ENCODE measurements around the gene ZYG11B. TPM values are rescaled to one million over a fixed set of nuclear protein-coding genes. Genes with fewer than 3 reads are reported as not detected.
"Not testable (repeated sequence)": the region's sequence is repeated elsewhere in the genome, so short reads cannot be mapped to it uniquely, and the experiment has no call there.

The ZYG11B gene
- total RNA-seq, 1 experiment from 2014 or later, result 25.6 TPM

DNA sequence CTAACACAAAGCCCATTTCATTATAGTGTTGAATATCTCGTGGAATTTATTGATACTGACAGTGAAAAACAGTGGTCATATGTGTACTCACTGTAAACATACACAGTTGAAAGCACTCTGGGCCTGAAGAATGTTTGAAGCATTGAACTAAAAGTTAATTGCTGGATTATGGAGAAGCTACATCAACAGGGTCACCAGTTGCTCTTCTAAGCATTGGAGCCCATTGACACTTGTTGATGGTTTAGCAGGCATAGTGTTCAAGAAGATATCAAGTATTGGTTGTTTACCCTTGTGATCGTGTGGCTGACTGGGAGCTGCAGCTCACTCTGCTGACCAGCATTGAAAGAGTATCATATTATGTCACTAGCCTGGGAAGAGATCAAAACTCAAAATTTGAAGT, 126.6 kb downstream of the ZYG11B start:
- H3K79me2 ChIP-seq (ENCODE audit: low read length), result no peaks in the 10 kb centered on the region

GRCh38 chr1:52855584-52855983, 129.3 kb downstream of the ZYG11B start:
- H3K4me3 ChIP-seq (ENCODE audit: low read length), result no peak overlapping the region
- no peaks in the 10 kb centered on the region for H3K79me2 ChIP-seq (ENCODE audit: low read length)

More for the DNA sequence above, 126.6 kb downstream of the ZYG11B start:
- no peak overlapping the region for H3K4me2 ChIP-seq (ENCODE audit: low read depth, low read length, poor library complexity, severe bottlenecking)
- no peaks in the 10 kb centered on the region for H3K9me3 ChIP-seq (ENCODE audit: low read length)
- no peak overlapping the region for H3K27ac ChIP-seq (ENCODE audit: low read length)
- no peak overlapping the region for H3K4me3 ChIP-seq (ENCODE audit: low read length)
- H3K9me2 ChIP-seq (replicated peaks; ENCODE audit: insufficient read depth, low read length), result no peaks in the 10 kb centered on the region
- no peaks in the 10 kb centered on the region for H3K27me3 ChIP-seq (ENCODE audit: low read length)
- H2AFZ ChIP-seq (ENCODE audit: low read length), result no peak overlapping the region
- no peaks in the 10 kb centered on the region for H4K20me1 ChIP-seq (ENCODE audit: insufficient read depth, low read depth, low read length)
- DNase-seq, result no peak
- no peaks in the 10 kb centered on the region for H3K4me1 ChIP-seq (ENCODE audit: low read length)
- no peak overlapping the region for H3K9ac ChIP-seq (ENCODE audit: low read length)
- no peaks in the 10 kb centered on the region for H3K36me3 ChIP-seq (ENCODE audit: insufficient read depth, low read length)

GRCh38 chr1:52856026-52856425, 129.8 kb downstream of the ZYG11B start:
- no peaks in the 10 kb centered on the region for H3K36me3 ChIP-seq (ENCODE audit: insufficient read depth, low read length)
- no peak overlapping the region for H3K4me3 ChIP-seq (ENCODE audit: low read length)
- no peak overlapping the region for H3K4me2 ChIP-seq (ENCODE audit: low read depth, low read length, poor library complexity, severe bottlenecking)
- no peak overlapping the region for H2AFZ ChIP-seq (ENCODE audit: low read length)
- H3K79me2 ChIP-seq (ENCODE audit: low read length), result no peaks in the 10 kb centered on the region
- H4K20me1 ChIP-seq (ENCODE audit: insufficient read depth, low read depth, low read length), result no peaks in the 10 kb centered on the region
- H3K9me2 ChIP-seq (replicated peaks; ENCODE audit: insufficient read depth, low read length), result no peaks in the 10 kb centered on the region
- DNase-seq, result no peak
- H3K27ac ChIP-seq (ENCODE audit: low read length), result no peak overlapping the region
- H3K4me1 ChIP-seq (ENCODE audit: low read length), result no peaks in the 10 kb centered on the region
- no peaks in the 10 kb centered on the region for H3K9me3 ChIP-seq (ENCODE audit: low read length)
- no peaks in the 10 kb centered on the region for H3K27me3 ChIP-seq (ENCODE audit: low read length)
- no peak overlapping the region for H3K9ac ChIP-seq (ENCODE audit: low read length)

More at GRCh38 chr1:52855584-52855983, 129.3 kb downstream of the ZYG11B start:
- H3K9me2 ChIP-seq (replicated peaks; ENCODE audit: insufficient read depth, low read length), result no peaks in the 10 kb centered on the region
- H3K4me1 ChIP-seq (ENCODE audit: low read length), result no peaks in the 10 kb centered on the region
- no peak overlapping the region for H3K4me2 ChIP-seq (ENCODE audit: low read depth, low read length, poor library complexity, severe bottlenecking)
- no peaks in the 10 kb centered on the region for H4K20me1 ChIP-seq (ENCODE audit: insufficient read depth, low read depth, low read length)
- no peak overlapping the region for H3K9ac ChIP-seq (ENCODE audit: low read length)
- H3K9me3 ChIP-seq (ENCODE audit: low read length), result no peaks in the 10 kb centered on the region
- H3K27ac ChIP-seq (ENCODE audit: low read length), result no peak overlapping the region
- DNase-seq, result no peak
- no peaks in the 10 kb centered on the region for H3K36me3 ChIP-seq (ENCODE audit: insufficient read depth, low read length)
- H3K27me3 ChIP-seq (ENCODE audit: low read length), result no peaks in the 10 kb centered on the region
- no peak overlapping the region for H2AFZ ChIP-seq (ENCODE audit: low read length)

GRCh38 chr1:52857443-52857842, 131.2 kb downstream of the ZYG11B start:
- no peak overlapping the region for H3K4me3 ChIP-seq (ENCODE audit: low read length)
- no peak overlapping the region for H3K4me2 ChIP-seq (ENCODE audit: low read depth, low read length, poor library complexity, severe bottlenecking)
- no peaks in the 10 kb centered on the region for H4K20me1 ChIP-seq (ENCODE audit: insufficient read depth, low read depth, low read length)
- no peak for DNase-seq
- H3K27ac ChIP-seq (ENCODE audit: low read length), result no peak overlapping the region
- no peaks in the 10 kb centered on the region for H3K4me1 ChIP-seq (ENCODE audit: low read length)
- H2AFZ ChIP-seq (ENCODE audit: low read length), result no peak overlapping the region
- H3K79me2 ChIP-seq (ENCODE audit: low read length), result no peaks in the 10 kb centered on the region
- H3K9me2 ChIP-seq (replicated peaks; ENCODE audit: insufficient read depth, low read length), result no peaks in the 10 kb centered on the region
- H3K9ac ChIP-seq (ENCODE audit: low read length), result no peak overlapping the region
- H3K36me3 ChIP-seq (ENCODE audit: insufficient read depth, low read length), result no peaks in the 10 kb centered on the region
- H3K9me3 ChIP-seq (ENCODE audit: low read length), result no peaks in the 10 kb centered on the region
- H3K27me3 ChIP-seq (ENCODE audit: low read length), result no peaks in the 10 kb centered on the region

DNA sequence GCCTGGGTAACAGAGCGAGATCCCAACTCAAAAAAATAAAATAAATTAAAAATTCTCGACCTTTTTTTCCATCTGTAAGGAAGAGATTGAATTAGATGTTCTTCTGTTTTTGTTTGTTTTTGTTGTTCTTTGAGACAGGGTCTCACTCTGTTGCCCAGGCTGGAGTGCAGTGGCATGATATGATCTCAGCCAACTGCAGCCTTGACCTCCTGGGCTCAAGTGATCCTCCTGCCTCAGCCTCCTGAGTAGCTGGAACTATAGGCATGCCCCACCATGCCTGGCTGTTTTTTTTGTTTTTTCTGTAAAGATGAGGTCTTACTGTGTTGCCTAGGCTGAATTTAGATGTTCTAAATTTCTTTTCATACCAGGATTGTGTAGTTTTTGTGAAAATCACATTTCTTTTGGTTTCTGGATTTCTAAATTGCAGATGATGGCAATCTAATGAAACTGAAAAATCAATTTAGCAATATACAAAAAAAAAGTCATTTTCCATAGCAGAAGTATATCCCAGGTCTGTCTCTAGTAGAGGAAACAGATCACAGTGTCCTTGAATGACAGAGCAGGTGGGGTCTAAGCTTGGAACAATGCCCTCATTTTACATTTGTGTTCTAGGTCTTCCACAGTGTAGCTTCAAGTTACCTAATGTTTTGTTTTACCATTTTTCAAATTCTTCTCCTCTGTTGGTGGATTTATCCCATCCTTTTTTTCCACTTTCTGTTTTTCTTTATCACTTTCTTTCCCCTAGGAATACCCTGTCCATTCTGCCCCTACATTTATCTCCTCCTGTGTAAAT, 136.6 kb downstream of the ZYG11B start:
- H3K4me1 ChIP-seq (ENCODE audit: low read length), result no peaks in the 10 kb centered on the region
- no peaks in the 10 kb centered on the region for H4K20me1 ChIP-seq (ENCODE audit: insufficient read depth, low read depth, low read length)
- H3K4me3 ChIP-seq (ENCODE audit: low read length), result no peak overlapping the region
- H3K4me2 ChIP-seq (ENCODE audit: low read depth, low read length, poor library complexity, severe bottlenecking), result no peak overlapping the region
- H3K79me2 ChIP-seq (ENCODE audit: low read length), result no peaks in the 10 kb centered on the region
- H2AFZ ChIP-seq (ENCODE audit: low read length), result no peak overlapping the region
- no peaks in the 10 kb centered on the region for H3K27me3 ChIP-seq (ENCODE audit: low read length)
- no peaks in the 10 kb centered on the region for H3K9me2 ChIP-seq (replicated peaks; ENCODE audit: insufficient read depth, low read length)
- H3K36me3 ChIP-seq (ENCODE audit: insufficient read depth, low read length), result no peaks in the 10 kb centered on the region
- no peak overlapping the region for H3K9ac ChIP-seq (ENCODE audit: low read length)
- H3K27ac ChIP-seq (ENCODE audit: low read length), result no peak overlapping the region
- H3K9me3 ChIP-seq (ENCODE audit: low read length), result no peaks in the 10 kb centered on the region
- DNase-seq, result no peak

DNA sequence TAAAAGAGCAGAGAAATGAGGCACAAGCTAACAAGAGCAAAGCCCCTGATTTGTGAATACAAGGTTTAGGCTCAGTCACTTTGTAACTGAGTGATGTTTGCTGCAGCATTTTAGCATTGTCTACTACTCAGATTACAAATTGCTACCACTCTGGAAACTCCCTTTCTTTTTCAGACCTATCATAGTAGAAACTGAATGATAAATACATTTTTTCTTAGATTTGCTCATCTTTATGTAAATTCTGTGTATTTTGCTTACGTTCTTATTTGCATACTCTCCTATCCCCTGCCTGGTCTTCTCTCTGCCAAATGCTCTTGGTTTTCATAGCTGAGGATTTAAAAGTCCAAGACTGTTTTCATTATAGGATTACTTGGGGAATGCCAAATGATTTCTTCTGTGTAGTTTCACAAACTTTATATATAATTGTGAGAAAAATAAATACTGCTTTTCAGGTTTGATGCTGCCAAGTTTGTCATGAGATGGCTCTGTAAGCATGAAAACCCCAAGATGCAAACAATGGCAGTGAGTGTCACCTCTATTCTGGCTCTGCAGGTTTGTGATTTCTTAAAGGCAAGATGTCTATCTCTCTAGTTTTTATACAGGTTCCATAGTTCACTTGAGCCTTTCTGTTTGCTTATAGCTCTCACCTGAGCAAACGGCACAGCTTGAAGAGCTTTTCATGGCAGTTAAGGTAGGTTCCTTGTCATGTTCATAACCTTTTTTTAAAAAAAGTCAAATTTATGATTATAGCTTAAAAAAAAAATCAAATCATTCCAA, 141.0 kb downstream of the ZYG11B start:
- H3K4me2 ChIP-seq (ENCODE audit: low read depth, low read length, poor library complexity, severe bottlenecking), result no peak overlapping the region
- H3K9me2 ChIP-seq (replicated peaks; ENCODE audit: insufficient read depth, low read length), result no peaks in the 10 kb centered on the region
- H3K4me3 ChIP-seq (ENCODE audit: low read length), result no peak overlapping the region
- no peaks in the 10 kb centered on the region for H3K36me3 ChIP-seq (ENCODE audit: insufficient read depth, low read length)
- no peaks in the 10 kb centered on the region for H3K9me3 ChIP-seq (ENCODE audit: low read length)
- H3K27me3 ChIP-seq (ENCODE audit: low read length), result no peaks in the 10 kb centered on the region
- DNase-seq, result no peak
- H3K27ac ChIP-seq (ENCODE audit: low read length), result no peak overlapping the region
- H3K4me1 ChIP-seq (ENCODE audit: low read length), result no peaks in the 10 kb centered on the region
- no peaks in the 10 kb centered on the region for H3K79me2 ChIP-seq (ENCODE audit: low read length)
- H2AFZ ChIP-seq (ENCODE audit: low read length), result no peak overlapping the region
- no peak overlapping the region for H3K9ac ChIP-seq (ENCODE audit: low read length)
- no peaks in the 10 kb centered on the region for H4K20me1 ChIP-seq (ENCODE audit: insufficient read depth, low read depth, low read length)

DNA sequence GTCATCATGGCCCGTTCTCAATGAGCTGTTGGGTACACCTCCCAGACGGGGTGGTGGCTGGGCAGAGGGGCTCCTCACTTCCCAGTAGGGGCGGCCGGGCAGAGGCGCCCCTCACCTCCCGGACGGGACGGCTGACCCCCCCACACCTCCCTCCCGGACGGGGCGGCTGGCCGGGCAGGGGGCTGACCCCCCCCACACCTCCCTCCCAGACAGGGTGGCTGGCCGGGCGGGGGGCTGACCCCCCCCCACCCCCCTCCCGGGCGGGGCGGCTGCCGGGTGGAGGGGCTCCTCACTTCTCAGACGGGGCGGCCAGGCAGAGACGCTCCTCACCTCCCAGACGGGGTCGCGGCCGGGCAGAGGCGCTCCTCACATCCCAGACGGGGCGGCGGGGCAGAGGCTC, 143.5 kb downstream of the ZYG11B start:
- H3K27ac ChIP-seq (ENCODE audit: low read length); H3K36me3 ChIP-seq (ENCODE audit: insufficient read depth, low read length); H3K4me1 ChIP-seq (ENCODE audit: low read length); H2AFZ ChIP-seq (ENCODE audit: low read length); H3K79me2 ChIP-seq (ENCODE audit: low read length); H3K9ac ChIP-seq (ENCODE audit: low read length); H3K9me3 ChIP-seq (ENCODE audit: low read length); DNase-seq; H3K27me3 ChIP-seq (ENCODE audit: low read length); H3K4me2 ChIP-seq (ENCODE audit: low read depth, low read length, poor library complexity, severe bottlenecking); H3K4me3 ChIP-seq (ENCODE audit: low read length); H4K20me1 ChIP-seq (ENCODE audit: insufficient read depth, low read depth, low read length); H3K9me2 ChIP-seq (replicated peaks; ENCODE audit: insufficient read depth, low read length): not testable (repeated sequence)

DNA sequence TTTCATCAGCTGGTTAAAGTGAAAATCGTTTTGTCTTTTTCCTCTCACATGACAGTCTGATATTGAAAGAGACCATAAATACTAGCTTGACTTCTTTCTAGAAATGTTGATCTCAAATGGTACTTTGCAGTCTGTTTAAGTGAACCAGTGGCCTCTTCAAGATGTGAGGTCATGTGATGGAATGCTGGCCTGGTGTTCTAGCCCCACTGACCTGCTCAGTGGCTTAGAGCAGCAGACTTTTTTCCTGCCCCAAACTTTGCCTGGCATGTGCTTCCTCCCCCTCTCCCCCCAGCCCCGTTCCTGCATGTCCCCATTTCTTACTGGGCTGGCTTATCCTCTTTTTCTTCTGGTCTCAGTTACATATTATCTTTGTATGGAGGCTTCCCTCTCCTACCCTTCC, 150.6 kb downstream of the ZYG11B start:
- Histone ChIP-seq H3K4me3 (ENCODE audit: low read length) (no peak overlapping the region), H3K4me1 (ENCODE audit: low read length) (no peaks in the 10 kb centered on the region), H4K20me1 (ENCODE audit: insufficient read depth, low read depth, low read length) (no peaks in the 10 kb centered on the region), H3K9me3 (ENCODE audit: low read length) (no peaks in the 10 kb centered on the region), H3K4me2 (ENCODE audit: low read depth, low read length, poor library complexity, severe bottlenecking) (no peak overlapping the region), H3K27ac (ENCODE audit: low read length) (no peak overlapping the region), H2AFZ (ENCODE audit: low read length) (no peak overlapping the region), H3K36me3 (ENCODE audit: insufficient read depth, low read length) (no peaks in the 10 kb centered on the region), H3K79me2 (ENCODE audit: low read length) (no peaks in the 10 kb centered on the region), H3K9me2 (replicated peaks; ENCODE audit: insufficient read depth, low read length) (no peaks in the 10 kb centered on the region), H3K9ac (ENCODE audit: low read length) (no peak overlapping the region), H3K27me3 (ENCODE audit: low read length) (no peaks in the 10 kb centered on the region)
- no peak for DNase-seq
